NCI-H345 treated with DMSO at 0.1 percent for 48 hours (cell line): ENCODE results near the gene CCDC87.
"Not testable (repeated sequence)": the region's sequence is repeated elsewhere in the genome, so short reads cannot be mapped to it uniquely, and the experiment has no call there.

Source experiments
- DNase-seq: peaks from one replicate; lab custom pipeline; 2025; ENCODE audit not compliant: unreplicated experiment; lab: John Stamatoyannopoulos, UW

CCDC87 gene

DNA sequence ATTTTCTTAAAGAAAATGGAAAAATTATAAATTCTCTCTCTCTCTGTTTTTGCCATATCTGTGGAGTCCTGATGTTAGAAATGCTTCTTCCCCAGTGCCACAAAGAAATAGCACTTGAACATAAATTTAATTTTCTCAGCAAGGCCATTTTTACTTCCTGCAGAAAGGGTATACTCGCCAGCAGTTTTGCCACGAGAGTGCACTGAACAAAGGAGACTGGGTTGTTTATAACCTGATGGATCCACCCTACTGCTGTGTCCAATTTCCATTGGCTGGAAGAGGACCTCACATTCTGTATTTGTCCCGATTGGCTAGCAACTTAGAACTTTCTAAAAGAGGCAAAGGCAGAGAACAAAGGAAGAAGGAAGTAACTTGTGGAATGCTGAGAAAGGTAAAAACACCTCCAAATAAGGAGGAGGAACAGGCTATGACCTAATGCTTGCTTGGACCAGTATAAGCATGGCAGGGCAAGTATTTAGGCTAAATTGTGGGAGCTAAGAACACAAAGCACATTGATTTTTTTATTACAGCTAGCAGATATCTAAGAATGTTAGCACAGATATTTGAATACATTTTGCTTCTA is 10.2 kb downstream of the CCDC87 start:
- DNase-seq, result not testable (repeated sequence)

DNA sequence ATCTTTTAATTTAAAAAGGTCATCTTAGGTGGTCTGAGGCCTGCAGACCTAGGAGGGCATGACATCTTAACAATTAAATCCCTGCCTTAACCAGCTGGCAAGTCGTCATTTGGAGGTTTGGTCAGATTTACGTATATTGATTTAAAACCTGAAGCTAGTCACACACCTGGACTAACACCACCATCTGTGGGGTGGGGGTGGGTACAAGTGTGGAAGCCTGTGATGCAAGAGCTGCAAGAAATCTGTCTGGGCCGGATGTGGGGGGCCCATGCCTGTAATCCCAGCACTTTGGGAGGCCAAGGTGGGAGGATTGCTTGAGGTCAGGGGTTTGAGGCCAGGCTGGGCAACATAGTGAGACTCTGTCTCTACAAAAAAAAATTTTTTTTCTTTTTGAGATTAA is 11.6 kb downstream of the CCDC87 start:
- DNase-seq, result no peak

DNA sequence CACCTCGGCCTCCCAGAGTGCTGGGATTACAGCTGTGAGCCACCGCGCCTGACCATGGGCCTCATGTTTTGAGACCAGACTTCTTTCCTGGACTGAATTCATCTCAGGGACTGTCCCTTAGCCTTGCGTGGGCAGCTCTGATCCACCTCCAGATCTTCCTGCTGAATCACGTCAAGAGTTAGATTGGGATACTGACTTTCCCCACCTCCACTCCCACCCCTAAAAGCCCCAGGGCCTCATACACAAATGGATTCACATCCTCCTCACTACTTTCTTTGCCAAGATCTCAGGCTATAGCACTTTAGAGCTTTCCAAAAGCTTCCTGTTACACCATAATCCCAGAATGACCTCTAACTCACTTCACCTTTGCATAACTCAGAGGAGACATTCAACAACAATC is 12.1 kb downstream of the CCDC87 start:
- no peak for DNase-seq

DNA sequence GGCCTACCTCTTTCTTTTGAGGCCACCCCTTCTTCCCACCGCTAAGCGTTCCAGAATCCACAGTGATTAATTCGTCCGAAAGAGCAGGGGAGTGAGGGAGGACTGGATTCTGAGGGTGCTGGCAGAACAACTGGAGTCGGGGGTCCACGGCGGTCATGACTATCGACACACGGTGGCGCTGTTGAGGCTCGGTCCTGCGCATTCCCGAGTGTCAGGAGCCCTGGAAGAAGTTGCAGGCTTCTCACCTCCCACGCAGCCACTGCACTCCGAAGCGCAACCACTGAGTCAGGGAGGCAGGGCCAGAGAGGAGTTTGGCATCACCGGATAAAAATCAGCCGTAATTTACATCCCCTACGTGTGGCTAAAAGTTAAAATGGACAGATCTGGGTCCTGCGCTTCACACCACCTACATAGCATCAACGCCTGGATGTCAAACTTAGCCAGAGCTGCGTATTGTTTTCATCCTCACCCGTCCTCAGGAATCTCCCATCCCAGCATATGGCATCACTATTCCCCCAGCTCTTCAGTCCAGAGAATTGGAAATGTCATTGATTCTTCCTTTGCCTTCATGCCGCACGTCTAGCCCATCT is 13.8 kb downstream of the CCDC87 start:
- no peak for DNase-seq

DNA sequence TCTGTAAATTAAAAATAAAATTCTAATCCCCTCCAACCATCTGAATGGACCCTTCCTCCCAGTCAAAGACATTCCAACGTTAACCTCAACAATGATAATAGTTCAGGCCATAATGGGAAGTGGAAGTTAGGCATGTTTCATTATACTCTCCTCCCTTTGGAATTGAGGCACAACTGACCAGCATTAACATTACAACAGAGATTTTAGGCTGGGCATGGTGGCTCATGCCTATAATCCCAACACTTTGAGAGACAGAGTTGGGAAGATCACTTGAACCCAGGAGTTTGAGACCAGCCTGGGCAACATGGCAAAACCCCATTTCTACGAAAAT is 22.0 kb downstream of the CCDC87 start:
- DNase-seq, result no peak

DNA sequence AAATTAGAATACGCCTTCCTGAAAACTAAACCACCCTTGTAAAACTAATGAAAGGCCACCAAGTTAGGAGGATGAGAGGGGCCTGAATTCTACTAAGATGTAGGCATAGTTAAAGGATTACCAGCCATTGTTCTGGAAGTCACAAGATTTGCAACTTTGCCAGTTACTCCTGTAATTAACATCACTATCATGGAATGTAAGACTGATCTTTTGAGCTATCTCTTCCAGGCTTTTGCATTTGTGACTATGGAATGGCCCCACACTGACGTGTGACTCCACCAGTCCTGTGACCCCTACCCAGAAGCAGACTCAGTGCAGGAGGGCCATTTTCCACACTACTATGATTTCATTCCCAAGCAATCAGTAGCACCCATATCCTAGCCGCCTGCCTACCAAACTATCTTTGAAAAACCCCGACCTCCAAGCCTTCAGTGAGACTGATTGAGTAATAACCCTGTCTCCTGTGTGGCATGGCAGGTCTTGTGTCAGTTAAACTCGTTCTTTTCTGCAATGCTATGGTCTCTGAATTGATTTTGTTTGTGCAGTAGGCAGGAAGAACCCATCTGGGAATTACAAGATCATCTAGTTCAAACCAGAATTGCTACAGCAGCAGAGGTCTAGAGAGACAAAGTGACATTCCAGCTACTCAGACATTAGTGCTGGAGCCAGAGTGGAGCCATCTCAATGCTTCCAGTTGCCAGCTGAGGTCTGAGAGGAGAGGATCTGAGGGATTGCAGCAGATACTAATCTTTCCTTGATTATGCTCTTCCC is 22.6 kb downstream of the CCDC87 start:
- no peak for DNase-seq

DNA sequence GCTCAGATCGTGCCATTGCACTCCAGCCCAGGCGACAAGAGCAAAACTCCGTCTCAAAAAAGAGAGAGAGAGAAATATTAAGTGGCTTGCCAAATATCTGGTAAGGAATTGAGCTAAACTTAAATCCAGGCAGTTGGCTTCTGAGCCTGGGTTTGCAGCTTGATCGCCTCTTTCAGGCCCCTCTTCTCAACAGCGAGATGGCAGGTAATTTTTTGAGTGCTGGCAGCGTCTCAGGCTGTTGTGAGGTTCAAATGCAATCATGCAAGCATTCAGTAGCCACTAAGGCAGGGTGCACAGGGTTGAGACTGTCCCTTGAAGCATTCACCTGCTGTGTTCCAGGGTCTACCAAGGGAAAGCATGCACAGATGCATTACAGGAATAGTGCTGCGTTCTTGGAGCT is 23.8 kb downstream of the CCDC87 start:
- DNase-seq, result no peak

DNA sequence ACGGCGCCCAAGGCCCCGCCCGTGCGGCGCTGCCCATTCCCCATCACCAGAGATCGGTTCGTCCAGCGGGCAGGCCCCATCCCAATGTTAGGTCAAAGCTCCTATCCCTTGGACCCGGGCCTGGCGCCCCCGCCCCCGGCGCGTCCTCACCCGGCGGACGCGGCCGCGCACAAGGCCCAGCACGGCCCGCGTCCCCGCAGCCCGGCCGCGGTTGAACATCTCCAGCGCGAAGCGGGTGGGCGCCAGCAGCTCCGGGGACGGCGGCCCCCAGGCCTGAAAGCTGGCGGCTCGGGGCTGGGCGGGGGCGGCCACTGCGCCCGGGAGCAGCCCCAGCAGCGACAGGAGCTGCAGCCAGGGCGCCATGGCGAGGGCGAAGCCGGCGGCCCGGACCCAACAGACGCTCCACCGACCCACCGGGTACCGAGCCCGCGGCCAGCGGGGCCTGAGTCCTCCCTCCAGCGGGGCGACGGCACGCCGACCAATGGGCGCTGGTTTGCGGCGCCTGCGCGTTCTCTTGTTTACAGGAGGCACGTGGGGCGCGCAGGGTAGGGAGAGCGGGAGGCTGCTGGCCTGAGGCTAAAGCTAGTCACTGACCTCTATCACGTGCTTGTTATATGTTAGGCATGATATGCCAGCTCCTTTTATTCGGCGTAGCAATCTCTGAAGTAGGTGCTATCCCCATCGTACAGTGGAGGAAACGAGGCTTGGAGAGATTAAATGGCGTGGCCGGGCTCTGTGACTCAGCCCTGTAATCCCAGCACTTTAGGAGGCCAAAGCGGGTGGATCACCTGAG is 24.5 kb downstream of the CCDC87 start, which contains the start of gene CTSF:
TSS of gene CTSF (minus strand) at position 483 of the 793 bp plus-strand sequence. CDS start at position 363, 120 bp downstream.
- peak; percentile 54 for DNase-seq

DNA sequence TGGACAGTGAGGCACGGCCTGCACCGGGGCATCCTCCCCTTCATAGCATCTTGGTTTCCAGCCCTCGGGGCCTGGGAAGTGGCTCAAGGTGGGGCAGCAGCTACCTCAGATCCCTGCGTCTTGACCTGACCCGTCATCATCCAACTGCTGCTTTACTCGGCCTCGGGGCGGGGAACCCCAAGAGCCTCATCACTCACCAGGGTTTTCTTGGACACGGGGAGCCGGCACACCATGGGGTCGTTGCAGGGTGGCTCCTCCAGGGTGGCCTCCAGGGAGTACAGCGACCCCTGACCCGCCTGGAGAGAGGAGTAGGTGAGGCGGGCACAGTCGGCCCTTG is 25.1 kb downstream of the CCDC87 start:
- no peak for DNase-seq

DNA sequence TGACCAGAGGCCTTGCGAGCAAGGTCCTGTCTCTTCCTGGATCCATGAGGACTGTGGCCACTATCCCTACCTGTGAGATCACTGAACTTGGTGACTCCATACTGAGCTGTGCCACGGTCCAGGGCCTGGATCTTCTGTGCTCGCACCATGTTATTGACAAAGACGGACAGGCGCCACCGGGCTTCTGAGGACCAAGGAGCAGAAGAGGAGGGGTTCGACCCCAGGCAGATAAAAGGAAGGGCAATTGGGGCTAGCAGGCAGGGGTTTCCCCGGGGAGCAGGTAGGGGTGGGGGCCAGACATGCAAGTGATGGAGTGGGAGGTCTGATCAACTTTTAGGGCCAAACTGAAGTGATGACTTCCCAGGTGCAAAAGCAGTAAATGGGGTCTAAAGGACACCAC is 26.6 kb downstream of the CCDC87 start:
- no peak for DNase-seq

DNA sequence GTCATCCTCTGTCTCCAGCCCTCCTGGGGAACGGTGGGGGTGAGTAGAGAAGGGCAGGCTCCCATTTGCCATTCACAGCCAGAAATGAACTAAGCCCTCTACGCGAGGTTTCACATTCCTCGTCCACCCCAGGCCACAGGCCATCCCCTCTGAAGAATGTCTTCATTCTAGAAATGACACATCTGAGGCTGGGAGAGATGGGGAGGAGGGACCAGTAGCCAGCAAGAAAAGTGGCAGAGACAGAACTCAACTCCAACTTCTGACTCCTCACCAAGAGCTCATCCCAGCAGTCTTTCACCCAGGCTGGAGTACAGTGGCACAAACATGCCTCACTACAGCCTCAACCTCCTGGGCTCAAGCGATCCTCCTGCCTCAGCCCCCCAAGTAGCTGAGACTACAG is 27.9 kb downstream of the CCDC87 start:
- DNase-seq, result no peak

DNA sequence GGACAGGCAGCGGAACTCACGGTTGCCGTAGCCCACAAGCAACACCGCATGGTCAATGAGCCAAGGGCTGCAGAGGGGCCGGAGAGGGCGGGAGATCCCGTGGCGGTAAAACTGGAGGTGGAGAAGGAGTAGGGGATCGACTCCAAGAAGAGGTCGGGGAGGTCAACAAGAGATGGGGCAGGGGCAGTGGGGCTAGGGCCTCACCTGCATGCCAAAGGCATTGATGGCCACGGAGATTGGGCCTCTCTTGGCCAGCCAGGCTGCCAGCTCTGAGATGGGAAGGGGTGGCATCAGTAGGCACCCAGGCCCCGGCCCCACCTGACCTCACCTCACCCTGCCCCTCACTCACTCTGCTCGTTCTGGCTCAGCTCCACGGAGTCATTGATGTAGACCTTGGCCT is 28.3 kb downstream of the CCDC87 start:
- no peak for DNase-seq

DNA sequence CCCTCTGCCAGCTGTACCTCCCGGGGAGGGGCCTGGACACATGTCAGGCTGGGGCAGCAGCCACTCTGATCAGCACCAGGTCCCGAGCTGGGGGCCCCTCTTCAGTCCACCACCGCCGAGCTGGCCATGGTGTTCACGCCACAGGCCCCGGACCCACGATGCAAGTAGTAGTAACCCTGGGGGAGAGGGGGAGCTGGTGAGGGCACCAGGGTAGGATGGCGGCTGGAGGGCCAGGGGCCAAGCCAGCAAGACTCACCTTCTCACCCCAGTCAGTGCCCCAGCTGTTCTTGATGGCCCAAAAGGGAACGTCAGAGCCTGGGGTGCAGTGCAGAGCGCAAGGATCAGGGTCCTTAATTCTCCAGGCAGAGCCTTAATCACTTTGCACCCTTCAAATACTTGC is 29.0 kb downstream of the CCDC87 start:
- no peak for DNase-seq

DNA sequence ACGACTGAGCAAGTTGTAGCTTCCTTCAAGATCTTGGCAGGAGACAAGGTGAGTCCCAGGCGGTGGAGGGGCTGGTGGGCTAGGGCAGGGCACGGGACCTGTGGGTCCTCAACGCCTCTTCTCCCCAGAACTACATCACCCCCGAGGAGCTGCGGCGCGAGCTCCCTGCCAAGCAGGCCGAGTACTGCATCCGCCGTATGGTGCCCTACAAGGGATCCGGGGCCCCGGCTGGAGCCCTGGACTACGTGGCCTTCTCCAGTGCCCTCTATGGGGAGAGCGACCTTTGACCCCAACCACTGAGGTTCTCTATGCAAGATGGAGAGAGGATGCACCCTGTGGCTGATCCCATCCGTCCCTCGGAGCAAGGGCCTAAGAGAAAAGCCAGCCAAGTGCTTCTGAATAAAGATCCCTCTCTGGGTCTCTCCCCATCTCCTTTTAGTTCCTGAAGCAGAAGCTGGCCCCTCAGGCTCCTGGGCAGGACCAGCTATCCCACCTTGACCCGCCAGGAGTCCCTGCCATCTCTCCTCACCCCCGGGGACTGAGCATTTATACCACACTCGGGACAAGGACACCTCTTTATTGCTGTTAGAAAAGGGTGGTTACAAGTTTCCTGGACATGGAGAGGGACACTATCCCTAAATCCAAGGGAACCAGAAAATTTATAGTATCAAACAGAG is 29.8 kb downstream of the CCDC87 start:
- no peak for DNase-seq

DNA sequence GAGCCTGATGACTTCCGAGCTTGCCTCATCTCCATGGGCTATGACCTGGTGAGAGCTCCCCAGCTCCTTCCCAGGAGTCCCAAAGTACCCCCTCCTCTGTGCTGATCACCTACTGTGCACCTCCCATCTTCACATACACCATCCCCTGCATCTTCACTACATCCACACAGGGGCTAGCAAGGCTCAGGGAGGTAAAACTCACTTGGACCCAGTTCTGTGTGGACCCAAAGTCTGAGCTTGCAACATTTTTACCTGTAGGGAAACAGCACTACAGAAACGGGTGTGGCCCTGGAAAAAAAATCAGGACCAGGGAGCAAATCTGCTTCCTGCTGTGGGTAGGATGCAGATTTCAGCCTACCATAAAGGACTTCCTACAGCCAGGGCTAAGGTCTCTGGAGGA is 30.6 kb downstream of the CCDC87 start:
- DNase-seq, result no peak

DNA sequence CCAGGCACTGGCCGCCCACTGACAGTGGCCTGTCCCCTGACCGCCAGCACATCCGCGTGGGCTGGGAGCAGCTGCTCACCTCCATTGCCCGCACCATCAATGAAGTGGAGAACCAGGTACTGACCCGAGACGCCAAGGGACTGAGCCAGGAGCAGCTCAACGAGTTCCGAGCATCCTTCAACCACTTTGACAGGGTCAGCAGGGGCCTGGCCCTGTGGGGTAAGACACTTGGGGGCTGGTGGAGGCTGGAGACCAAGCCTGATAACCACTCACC is 31.0 kb downstream of the CCDC87 start:
- no peak for DNase-seq

DNA sequence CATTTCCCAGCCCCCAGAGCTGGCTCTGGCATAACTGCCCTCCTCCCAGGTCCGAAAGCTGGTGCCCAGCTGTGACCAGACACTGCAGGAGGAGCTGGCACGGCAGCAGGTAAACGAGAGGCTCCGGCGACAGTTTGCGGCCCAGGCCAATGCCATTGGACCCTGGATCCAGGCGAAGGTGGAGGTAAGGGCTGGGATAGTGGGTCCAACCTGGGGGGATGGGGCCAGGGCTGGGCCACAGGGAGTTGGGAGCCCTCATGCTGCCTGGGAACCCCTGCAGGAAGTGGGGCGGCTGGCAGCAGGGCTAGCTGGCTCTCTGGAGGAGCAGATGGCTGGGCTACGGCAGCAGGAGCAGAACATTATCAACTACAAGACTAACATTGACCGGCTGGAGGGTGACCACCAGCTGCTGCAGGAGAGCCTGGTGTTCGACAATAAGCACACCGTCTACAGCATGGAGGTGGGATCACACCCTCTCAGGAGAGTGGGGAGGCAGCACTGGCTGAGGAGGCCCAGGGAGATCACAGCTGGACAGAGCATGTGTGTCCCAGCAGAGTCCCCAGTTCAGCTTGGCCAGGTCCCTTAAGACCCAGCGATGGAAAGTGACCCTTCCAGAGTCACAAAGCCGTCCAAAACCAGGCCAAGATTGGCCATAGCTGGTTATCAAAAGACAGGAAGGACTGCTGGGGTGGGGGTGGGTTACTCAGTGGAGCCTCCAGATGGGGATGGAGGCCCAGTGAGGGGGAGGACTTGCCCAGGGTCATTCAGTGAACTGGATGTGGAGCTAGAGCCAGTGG is 31.5 kb downstream of the CCDC87 start:
- DNase-seq, result no peak

DNA sequence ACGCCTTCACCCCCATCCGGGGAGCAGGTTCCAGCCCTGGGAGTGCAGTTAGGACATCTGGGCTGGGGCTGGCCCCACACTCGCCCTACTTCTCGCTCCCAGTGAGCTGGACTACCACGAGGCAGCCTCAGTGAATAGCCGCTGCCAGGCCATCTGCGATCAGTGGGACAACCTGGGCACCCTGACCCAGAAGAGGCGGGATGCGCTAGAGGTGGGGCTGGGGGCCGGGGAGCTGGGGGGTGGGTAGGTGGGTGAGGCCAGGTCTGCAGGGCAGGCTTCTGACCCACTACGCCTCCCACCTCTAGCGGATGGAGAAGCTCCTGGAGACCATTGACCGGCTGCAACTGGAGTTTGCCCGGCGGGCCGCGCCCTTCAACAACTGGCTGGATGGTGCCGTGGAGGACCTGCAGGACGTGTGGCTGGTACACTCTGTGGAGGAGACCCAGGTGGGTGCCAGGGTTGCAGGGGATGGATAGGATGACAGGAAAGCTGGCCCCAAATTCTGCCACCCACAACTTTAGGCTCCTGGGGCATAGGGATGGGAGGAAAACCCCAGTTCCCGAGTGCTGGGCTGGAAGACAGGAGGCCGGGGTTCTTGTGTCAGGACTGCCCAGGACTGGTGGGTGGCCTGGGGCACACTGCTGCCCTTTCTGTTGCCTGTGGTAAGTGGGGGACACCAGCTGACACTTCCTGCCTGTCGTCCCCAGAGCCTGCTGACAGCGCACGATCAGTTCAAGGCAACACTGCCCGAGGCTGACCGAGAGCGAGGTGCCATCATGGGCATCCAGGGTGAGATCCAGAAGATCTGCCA is 32.8 kb downstream of the CCDC87 start:
- DNase-seq, result no peak

DNA sequence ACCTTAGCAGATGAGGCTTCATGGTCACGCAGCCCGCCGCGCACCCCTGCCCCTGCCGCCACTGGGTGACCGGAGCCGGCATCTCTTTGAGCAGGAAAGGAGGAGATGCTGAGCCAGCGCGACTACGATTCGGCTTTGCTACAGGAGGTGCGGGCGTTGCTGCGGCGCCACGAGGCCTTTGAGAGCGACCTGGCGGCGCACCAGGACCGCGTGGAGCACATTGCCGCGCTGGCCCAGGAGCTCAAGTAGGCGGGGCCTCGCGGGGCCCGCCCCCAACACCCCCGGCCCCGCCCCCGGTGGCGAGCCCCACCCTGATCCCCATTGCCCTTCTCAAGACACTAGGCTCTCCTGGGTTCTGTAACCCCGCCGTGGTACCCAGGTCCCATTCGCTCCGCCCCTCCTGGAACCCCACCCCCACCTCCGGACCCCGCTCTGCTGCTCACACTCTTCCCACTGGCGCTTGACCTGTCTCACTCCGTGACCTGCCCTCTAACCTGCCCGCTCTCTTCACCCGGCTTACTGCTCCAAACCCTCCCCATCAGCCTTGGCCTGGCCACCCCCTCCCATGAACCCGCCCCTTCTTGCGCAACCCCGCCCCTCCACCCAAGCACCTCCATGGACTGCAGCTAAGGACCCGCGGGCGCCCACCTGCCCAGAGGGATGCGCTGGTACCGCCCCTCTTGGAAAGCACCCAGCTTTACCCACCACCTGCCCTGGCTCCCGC is 33.6 kb downstream of the CCDC87 start:
- DNase-seq, result no peak
